Keratinocyte (primary cell): Measurements from ENCODE around the gene GSTM5.

Experiments
- CTCF ChIP-seq, 3 experiments: IDR thresholded peaks in 1 of 3; conservative IDR thresholded peaks in 1 of 3; optimal IDR thresholded peaks in 1 of 3; 2 replicates in 2 of 3; 3 replicates in 1 of 3; pipeline versions ENCODE3 to v1.5.1; 2011; ENCODE audit warnings: low read length in 3 of 3, mild to moderate bottlenecking in 3 of 3, moderate library complexity in 2 of 3, control low read depth in 1 of 3, inconsistent platforms in 1 of 3; ENCODE audit not compliant: insufficient read depth in 2 of 3; ENCODE audit errors: extremely low read depth in 1 of 3
- EZH2 ChIP-seq: IDR thresholded peaks from one replicate; pipeline ENCODE4 v1.6.1; 2012; ENCODE audit warnings: inconsistent platforms, mild to moderate bottlenecking, low read length, moderate library complexity

- TF ChIP-seq CTCF (optimal IDR thresholded peaks at IDR 0.05 in 1 of 3, IDR thresholded peaks at IDR 0.05 in 1 of 3, conservative IDR thresholded peaks at IDR 0.05 in 1 of 3; ENCODE audit: extremely low read depth in 1 of 3, insufficient read depth in 2 of 3, low read length in 3 of 3) (no peak), EZH2 (no peak)
Measured at GRCh38 chr1:109732390-109732881, 20.4 kb downstream of the GSTM5 start.
